HepG2 (cell line): Measurements from ENCODE around the gene RORC.

Experiments
- ADNP ChIP-seq: sonication (generic); formaldehyde crosslinking; IDR thresholded peaks from 2 replicates; pipeline ENCODE4 v1.4.0; 2020; ENCODE audit warnings: missing genetic modification reagents
- CSRNP1 ChIP-seq: sonication (generic); formaldehyde crosslinking; IDR thresholded peaks from 2 replicates; pipeline ENCODE4 v1.8.1; 2023; ENCODE audit warnings: mild to moderate bottlenecking, missing genetic modification reagents
- CTCF ChIP-seq: sonication (generic); formaldehyde crosslinking; IDR thresholded peaks from 2 replicates; pipeline ENCODE4 v1.5.0; 2020; ENCODE audit warnings: mild to moderate bottlenecking, missing genetic modification reagents, moderate library complexity
- EZH2 ChIP-seq: conservative IDR thresholded peaks from 2 replicates; pipeline ENCODE4 v1.6.1; 2012; ENCODE audit warnings: mild to moderate bottlenecking, low read depth, low read length, moderate library complexity
- KAT7 ChIP-seq: IDR thresholded peaks from 2 replicates; pipeline ENCODE4 v1.6.1; 2018; ENCODE audit warnings: borderline replicate concordance, missing compliant biosample characterization
- POLR2A ChIP-seq, 2 experiments: IDR thresholded peaks; 2 replicates each; pipeline ENCODE4 v1.6.1; 2011; ENCODE audit warnings: low read depth in 2 of 2, low read length in 2 of 2, mild to moderate bottlenecking in 1 of 2, moderate library complexity in 1 of 2; ENCODE audit not compliant: insufficient read depth in 1 of 2
- RBM39 ChIP-seq: fragments of 200-400 bp; formaldehyde crosslinking; IDR thresholded peaks from one replicate; pipeline ENCODE4 v1.6.1; 2018; ENCODE audit warnings: antibody characterized with exemption, mild to moderate bottlenecking, low read depth, low read length; ENCODE audit not compliant: poor library complexity, severe bottlenecking
- ZNF281 ChIP-seq: sonication (generic); formaldehyde crosslinking; IDR thresholded peaks from 2 replicates; pipeline ENCODE4 v1.4.0; 2020; ENCODE audit warnings: missing genetic modification reagents, borderline replicate concordance

- TF ChIP-seq CSRNP1 (CRISPR knock-in tag), result no peak
- TF ChIP-seq CTCF (CRISPR knock-in tag), result no peak
- no peak for TF ChIP-seq POLR2A (IDR thresholded peaks at IDR 0.05; ENCODE audit: insufficient read depth in 1 of 2, low read depth in 2 of 2, low read length in 2 of 2)
- no peak for TF ChIP-seq EZH2
- no peak for TF ChIP-seq RBM39
- no peak for TF ChIP-seq ADNP (CRISPR knock-in tag)
- no peak for TF ChIP-seq ZNF281 (CRISPR knock-in tag)
- TF ChIP-seq KAT7 (CRISPR knock-in tag), result no peak
Observed at GRCh38 chr1:151858030-151858746, 26.6 kb upstream of the RORC start.
